HEK293 (cell line): ENCODE results near the gene LYVE1.

ENCODE experiments used
- CTCF ChIA-PET: fragments of 350-600 bp; formaldehyde crosslinking; extraction: SDS; loops from one replicate; lab custom pipeline; 2021; ENCODE audit warnings: antibody characterized with exemption; lab: Yijun Ruan, JAX
- POLR2A ChIA-PET: fragments of 300-600 bp; formaldehyde crosslinking; extraction: SDS; loops from one replicate; lab custom pipeline; 2020; ENCODE audit warnings: antibody characterized with exemption, inconsistent platforms; lab: Yijun Ruan, JAX
- H3K27ac ChIP-seq: fragments of 200-500 bp; sonication (Bioruptor generic); 2 replicates; pipeline ENCODE4 v1.5.1; 2014; ENCODE audit warnings: low read depth, low read length, control low read depth, inconsistent platforms; ENCODE audit errors: extremely low read depth
- H3K36me3 ChIP-seq, 2 experiments: fragments of 200-500 bp in 1 of 2; sonication (Bioruptor generic) in 1 of 2; 1 replicate in 1 of 2; 2 replicates in 1 of 2; pipeline ENCODE4 v1.5.1; 2014 to 2017; ENCODE audit warnings: inconsistent platforms in 2 of 2, low read length in 2 of 2; ENCODE audit not compliant: control insufficient read depth in 2 of 2, insufficient read depth in 1 of 2
- H3K4me1 ChIP-seq: fragments of 200-500 bp; sonication (Bioruptor generic); 2 replicates; pipeline ENCODE4 v1.5.1; 2014; ENCODE audit warnings: mild to moderate bottlenecking, low read length, inconsistent platforms; ENCODE audit not compliant: control insufficient read depth, insufficient read depth
- H3K4me3 ChIP-seq: 2 replicates; pipeline ENCODE4 v1.5.1; 2011; ENCODE audit warnings: low read depth, mild to moderate bottlenecking, control low read depth, low read length, moderate library complexity
- H3K9me3 ChIP-seq: fragments of 200-500 bp; sonication (Bioruptor generic); 2 replicates; pipeline ENCODE4 v1.5.1; 2014; ENCODE audit warnings: low read depth, low read length, inconsistent platforms; ENCODE audit not compliant: control insufficient read depth, insufficient read depth
- FEZF1 ChIP-seq: fragments of 450-650 bp; formaldehyde crosslinking; IDR thresholded peaks from 2 replicates; pipeline ENCODE4 v1.5.1; 2016; ENCODE audit warnings: missing biosample characterization, missing genetic modification characterization
- MEIS1 ChIP-seq: sonication (generic); formaldehyde crosslinking; IDR thresholded peaks from 2 replicates; pipeline ENCODE4 v1.8.1; 2022; ENCODE audit warnings: missing genetic modification reagents, mild to moderate bottlenecking, borderline replicate concordance
- YY2 ChIP-seq: fragments of 450-650 bp; formaldehyde crosslinking; IDR thresholded peaks from 2 replicates; pipeline ENCODE4 v1.5.1; 2016; ENCODE audit warnings: missing biosample characterization, missing genetic modification characterization
- ZFP69B ChIP-seq: fragments of 450-650 bp; formaldehyde crosslinking; IDR thresholded peaks from 2 replicates; pipeline ENCODE4 v1.5.1; 2016; ENCODE audit warnings: missing biosample characterization, missing genetic modification characterization
- ZNF132 ChIP-seq: fragments of 450-650 bp; formaldehyde crosslinking; IDR thresholded peaks from 2 replicates; pipeline ENCODE4 v1.5.1; 2017; ENCODE audit warnings: missing biosample characterization, missing genetic modification characterization, borderline replicate concordance
- ZNF133 ChIP-seq: fragments of 450-650 bp; formaldehyde crosslinking; IDR thresholded peaks from 2 replicates; pipeline ENCODE4 v1.5.1; 2016; ENCODE audit warnings: missing biosample characterization, missing genetic modification characterization
- ZNF19 ChIP-seq: fragments of 450-650 bp; formaldehyde crosslinking; IDR thresholded peaks from 2 replicates; pipeline ENCODE4; 2016; ENCODE audit warnings: missing biosample characterization, missing genetic modification characterization, low read depth
- ZNF202 ChIP-seq: fragments of 450-650 bp; formaldehyde crosslinking; IDR thresholded peaks from 2 replicates; pipeline ENCODE4 v1.5.1; 2016; ENCODE audit warnings: missing biosample characterization, missing genetic modification characterization, borderline replicate concordance
- ZNF223 ChIP-seq: fragments of 450-650 bp; formaldehyde crosslinking; IDR thresholded peaks from 2 replicates; pipeline ENCODE4 v1.5.1; 2016; ENCODE audit warnings: missing biosample characterization, missing genetic modification characterization
- ZNF274 ChIP-seq, 2 experiments: fragments of 200-500 bp in 1 of 2; fragments of 450-650 bp in 1 of 2; sonication (Bioruptor generic) in 1 of 2; formaldehyde crosslinking in 1 of 2; IDR thresholded peaks; 2 replicates each; pipeline versions ENCODE4 v1.5.1 to v1.6.1; 2014 to 2016; ENCODE audit warnings: borderline replicate concordance in 1 of 2, inconsistent platforms in 1 of 2, low read length in 1 of 2, missing biosample characterization in 1 of 2, missing genetic modification characterization in 1 of 2
- ZNF558 ChIP-seq: fragments of 450-650 bp; formaldehyde crosslinking; IDR thresholded peaks from 2 replicates; pipeline ENCODE4 v1.5.1; 2016; ENCODE audit warnings: missing biosample characterization, missing genetic modification characterization
- ZNF561 ChIP-seq: fragments of 450-650 bp; IDR thresholded peaks from 2 replicates; pipeline ENCODE4 v1.5.1; 2018; ENCODE audit warnings: missing biosample characterization, missing genetic modification characterization, borderline replicate concordance
- ZNF785 ChIP-seq: fragments of 450-650 bp; formaldehyde crosslinking; IDR thresholded peaks from 2 replicates; pipeline ENCODE4 v1.5.1; 2016; ENCODE audit warnings: missing biosample characterization, missing genetic modification characterization
- ZNF830 ChIP-seq: fragments of 450-650 bp; IDR thresholded peaks from 2 replicates; pipeline ENCODE4 v1.5.0; 2018; ENCODE audit warnings: missing biosample characterization, missing genetic modification characterization, low read depth, mild to moderate bottlenecking, moderate library complexity
- TF ChIP-seq, protein P1 (sequence below): fragments of 450-650 bp; formaldehyde crosslinking; IDR thresholded peaks from 2 replicates; pipeline ENCODE4 v1.5.1; 2016; ENCODE audit warnings: missing biosample characterization, missing genetic modification characterization
- TF ChIP-seq, protein P2 (sequence below): fragments of 450-650 bp; formaldehyde crosslinking; IDR thresholded peaks from 2 replicates; pipeline ENCODE4 v1.5.1; 2016; ENCODE audit warnings: missing biosample characterization, missing genetic modification characterization, low read depth
- TF ChIP-seq, protein P3 (sequence below): fragments of 450-650 bp; formaldehyde crosslinking; IDR thresholded peaks from 2 replicates; pipeline ENCODE4 v1.5.1; 2016; ENCODE audit warnings: missing biosample characterization, missing genetic modification characterization
- TF ChIP-seq, protein P4 (sequence below): fragments of 450-650 bp; formaldehyde crosslinking; IDR thresholded peaks from 2 replicates; pipeline ENCODE4 v1.5.1; 2016; ENCODE audit warnings: missing biosample characterization, missing genetic modification characterization
- TF ChIP-seq, protein P5 (sequence below): fragments of 450-650 bp; formaldehyde crosslinking; IDR thresholded peaks from 2 replicates; pipeline ENCODE4 v1.5.1; 2016; ENCODE audit warnings: missing biosample characterization, missing genetic modification characterization

LYVE1 gene

DNA sequence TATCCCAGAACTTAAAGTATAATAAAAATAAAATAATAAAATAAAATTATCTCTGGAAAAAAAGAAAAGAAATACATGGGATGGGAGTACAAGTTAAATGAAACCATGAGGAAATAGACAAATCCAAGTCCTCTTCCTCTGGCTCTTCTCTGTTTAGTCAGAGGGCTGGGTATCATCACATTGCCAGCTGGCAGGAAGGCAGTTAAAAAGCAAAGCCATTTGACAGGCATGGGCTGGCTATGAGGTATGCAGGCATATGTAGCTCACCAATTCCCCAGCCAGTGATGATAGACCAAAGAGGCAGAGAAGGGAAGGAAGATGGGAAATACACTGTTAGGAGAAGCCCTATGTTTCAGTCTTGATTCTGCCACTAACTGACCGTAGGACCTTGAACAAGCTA lies 6.5 kb downstream of the LYVE1 start:
- no peak overlapping the region for H3K4me3 ChIP-seq
- no peaks in the 10 kb centered on the region for H3K9me3 ChIP-seq
- H3K36me3 ChIP-seq = no peaks in the 10 kb centered on the region
- TF ChIP-seq ZNF274 (IDR thresholded peaks at IDR 0.05; ENCODE audit: low read length) (no peak), ZNF274 (tag by site-specific recombination; IDR thresholded peaks at IDR 0.05; ENCODE audit: borderline replicate concordance) (no peak), ZNF558 (tag by site-specific recombination) (no peak), ZNF19 (tag by site-specific recombination) (no peak), FEZF1 (no peak)
- TF ChIP-seq, protein P1, sequence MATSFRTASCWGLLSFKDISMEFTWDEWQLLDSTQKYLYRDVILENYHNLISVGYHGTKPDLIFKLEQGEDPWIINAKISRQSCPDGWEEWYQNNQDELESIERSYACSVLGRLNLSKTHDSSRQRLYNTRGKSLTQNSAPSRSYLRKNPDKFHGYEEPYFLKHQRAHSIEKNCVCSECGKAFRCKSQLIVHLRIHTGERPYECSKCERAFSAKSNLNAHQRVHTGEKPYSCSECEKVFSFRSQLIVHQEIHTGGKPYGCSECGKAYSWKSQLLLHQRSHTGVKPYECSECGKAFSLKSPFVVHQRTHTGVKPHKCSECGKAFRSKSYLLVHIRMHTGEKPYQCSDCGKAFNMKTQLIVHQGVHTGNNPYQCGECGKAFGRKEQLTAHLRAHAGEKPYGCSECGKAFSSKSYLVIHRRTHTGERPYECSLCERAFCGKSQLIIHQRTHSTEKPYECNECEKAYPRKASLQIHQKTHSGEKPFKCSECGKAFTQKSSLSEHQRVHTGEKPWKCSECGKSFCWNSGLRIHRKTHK (tag by site-specific recombination) = no peak
- TF ChIP-seq, protein P2, sequence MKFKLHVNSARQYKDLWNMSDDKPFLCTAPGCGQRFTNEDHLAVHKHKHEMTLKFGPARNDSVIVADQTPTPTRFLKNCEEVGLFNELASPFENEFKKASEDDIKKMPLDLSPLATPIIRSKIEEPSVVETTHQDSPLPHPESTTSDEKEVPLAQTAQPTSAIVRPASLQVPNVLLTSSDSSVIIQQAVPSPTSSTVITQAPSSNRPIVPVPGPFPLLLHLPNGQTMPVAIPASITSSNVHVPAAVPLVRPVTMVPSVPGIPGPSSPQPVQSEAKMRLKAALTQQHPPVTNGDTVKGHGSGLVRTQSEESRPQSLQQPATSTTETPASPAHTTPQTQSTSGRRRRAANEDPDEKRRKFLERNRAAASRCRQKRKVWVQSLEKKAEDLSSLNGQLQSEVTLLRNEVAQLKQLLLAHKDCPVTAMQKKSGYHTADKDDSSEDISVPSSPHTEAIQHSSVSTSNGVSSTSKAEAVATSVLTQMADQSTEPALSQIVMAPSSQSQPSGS (tag by site-specific recombination) = no peak
- TF ChIP-seq, protein P3, sequence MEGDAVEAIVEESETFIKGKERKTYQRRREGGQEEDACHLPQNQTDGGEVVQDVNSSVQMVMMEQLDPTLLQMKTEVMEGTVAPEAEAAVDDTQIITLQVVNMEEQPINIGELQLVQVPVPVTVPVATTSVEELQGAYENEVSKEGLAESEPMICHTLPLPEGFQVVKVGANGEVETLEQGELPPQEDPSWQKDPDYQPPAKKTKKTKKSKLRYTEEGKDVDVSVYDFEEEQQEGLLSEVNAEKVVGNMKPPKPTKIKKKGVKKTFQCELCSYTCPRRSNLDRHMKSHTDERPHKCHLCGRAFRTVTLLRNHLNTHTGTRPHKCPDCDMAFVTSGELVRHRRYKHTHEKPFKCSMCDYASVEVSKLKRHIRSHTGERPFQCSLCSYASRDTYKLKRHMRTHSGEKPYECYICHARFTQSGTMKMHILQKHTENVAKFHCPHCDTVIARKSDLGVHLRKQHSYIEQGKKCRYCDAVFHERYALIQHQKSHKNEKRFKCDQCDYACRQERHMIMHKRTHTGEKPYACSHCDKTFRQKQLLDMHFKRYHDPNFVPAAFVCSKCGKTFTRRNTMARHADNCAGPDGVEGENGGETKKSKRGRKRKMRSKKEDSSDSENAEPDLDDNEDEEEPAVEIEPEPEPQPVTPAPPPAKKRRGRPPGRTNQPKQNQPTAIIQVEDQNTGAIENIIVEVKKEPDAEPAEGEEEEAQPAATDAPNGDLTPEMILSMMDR = no peak
- POLR2A ChIA-PET = no interaction called here
- H3K4me1 ChIP-seq = no peaks in the 10 kb centered on the region
- CTCF ChIA-PET = interaction anchor here (0.7 kb wide), 1 partner anchor 69 kb away, joined by 3 read pairs; no protein-coding TSS in a partner anchor
- H3K27ac ChIP-seq = no peak overlapping the region

DNA sequence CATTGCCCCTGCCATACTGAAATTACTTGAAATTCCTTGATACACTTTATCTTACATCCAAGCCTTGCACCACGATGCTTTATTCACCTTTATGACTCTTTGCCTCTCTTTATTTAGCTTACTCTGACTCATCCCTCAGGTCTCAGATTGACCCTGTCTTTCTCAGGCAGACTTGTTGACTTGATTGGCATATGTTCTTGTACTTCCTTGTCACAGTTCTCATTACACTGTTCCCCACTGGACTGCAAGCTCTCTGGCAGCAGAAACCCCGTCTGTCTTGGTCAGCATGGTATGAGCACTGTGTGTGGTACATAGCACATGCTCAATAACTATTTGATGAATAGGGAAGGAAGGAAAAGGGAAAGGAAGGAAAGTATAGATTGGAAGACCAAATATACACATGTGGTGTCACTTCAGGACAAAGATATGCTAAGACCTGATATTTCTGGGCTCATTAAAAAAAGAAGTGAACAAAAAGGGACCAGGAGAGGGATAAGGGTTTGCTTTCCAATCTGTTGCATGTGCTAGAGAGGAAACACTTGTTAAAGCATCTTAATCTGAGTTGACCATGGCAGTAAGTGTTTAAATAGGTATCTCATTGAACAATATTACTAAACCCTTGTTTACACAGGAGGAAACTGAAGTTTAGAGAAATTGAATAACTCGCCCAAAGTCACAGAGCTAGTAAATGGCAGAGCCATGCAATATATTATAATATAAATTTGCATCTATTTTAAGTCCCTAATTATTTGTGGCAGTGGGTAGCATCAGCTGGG lies 7.2 kb downstream of the LYVE1 start:
- CTCF ChIA-PET = interaction anchor here (0.7 to 1.2 kb wide), 2 partner anchors 19 to 70 kb away, joined by 3 to 4 read pairs; no protein-coding TSS in a partner anchor
- no peaks in the 10 kb centered on the region for H3K4me1 ChIP-seq
- H3K36me3 ChIP-seq = no peaks in the 10 kb centered on the region
- H3K4me3 ChIP-seq = no peak overlapping the region
- H3K27ac ChIP-seq = no peak overlapping the region
- POLR2A ChIA-PET = interaction anchor here (0.7 kb wide), 1 partner anchor 67 kb away, joined by 10 read pairs; no protein-coding TSS in a partner anchor
- H3K9me3 ChIP-seq = no peaks in the 10 kb centered on the region
- TF ChIP-seq YY2 (tag by site-specific recombination) = no peak
- no peak for TF ChIP-seq ZNF785 (tag by site-specific recombination)
- TF ChIP-seq, protein P2 (tag by site-specific recombination) = no peak
- TF ChIP-seq ZNF830 = no peak
- no peak for TF ChIP-seq ZFP69B (tag by site-specific recombination)
- TF ChIP-seq ZNF223 = no peak
- no peak for TF ChIP-seq ZNF561 (tag by site-specific recombination)

DNA sequence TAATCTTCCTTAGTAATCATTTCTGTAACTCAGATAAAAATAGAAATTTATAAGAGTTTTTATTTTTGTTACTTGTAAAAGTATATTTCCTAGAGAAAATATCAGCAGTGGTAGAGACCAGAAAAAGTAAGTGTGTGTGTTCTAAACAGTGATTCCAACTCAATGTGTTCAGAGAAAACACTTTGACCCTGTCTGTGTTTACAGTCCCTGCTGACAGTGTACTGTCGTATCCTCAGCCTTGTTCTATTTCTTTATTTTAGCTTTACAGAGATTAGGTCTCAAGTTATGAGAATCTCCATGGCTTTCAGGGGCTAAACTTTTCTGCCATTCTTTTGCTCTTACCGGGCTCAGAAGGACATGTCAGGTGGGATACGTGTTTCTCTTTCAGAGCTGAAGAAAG lies 10.2 kb downstream of the LYVE1 start:
- ChIA-PET CTCF (no interaction called here), POLR2A (no interaction called here)
- Histone ChIP-seq H3K4me1 (no peaks in the 10 kb centered on the region), H3K4me3 (no peak overlapping the region), H3K9me3 (no peaks in the 10 kb centered on the region), H3K36me3 (no peaks in the 10 kb centered on the region), H3K27ac (no peak overlapping the region)
- TF ChIP-seq, protein P4, sequence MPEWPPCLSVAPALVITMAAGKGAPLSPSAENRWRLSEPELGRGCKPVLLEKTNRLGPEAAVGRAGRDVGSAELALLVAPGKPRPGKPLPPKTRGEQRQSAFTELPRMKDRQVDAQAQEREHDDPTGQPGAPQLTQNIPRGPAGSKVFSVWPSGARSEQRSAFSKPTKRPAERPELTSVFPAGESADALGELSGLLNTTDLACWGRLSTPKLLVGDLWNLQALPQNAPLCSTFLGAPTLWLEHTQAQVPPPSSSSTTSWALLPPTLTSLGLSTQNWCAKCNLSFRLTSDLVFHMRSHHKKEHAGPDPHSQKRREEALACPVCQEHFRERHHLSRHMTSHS (tag by site-specific recombination) = no peak
- TF ChIP-seq ZNF132 (tag by site-specific recombination) (no peak), MEIS1 (CRISPR knock-in tag) (no peak), ZNF202 (tag by site-specific recombination) (no peak), ZNF133 (tag by site-specific recombination) (no peak)
- TF ChIP-seq, protein P5, sequence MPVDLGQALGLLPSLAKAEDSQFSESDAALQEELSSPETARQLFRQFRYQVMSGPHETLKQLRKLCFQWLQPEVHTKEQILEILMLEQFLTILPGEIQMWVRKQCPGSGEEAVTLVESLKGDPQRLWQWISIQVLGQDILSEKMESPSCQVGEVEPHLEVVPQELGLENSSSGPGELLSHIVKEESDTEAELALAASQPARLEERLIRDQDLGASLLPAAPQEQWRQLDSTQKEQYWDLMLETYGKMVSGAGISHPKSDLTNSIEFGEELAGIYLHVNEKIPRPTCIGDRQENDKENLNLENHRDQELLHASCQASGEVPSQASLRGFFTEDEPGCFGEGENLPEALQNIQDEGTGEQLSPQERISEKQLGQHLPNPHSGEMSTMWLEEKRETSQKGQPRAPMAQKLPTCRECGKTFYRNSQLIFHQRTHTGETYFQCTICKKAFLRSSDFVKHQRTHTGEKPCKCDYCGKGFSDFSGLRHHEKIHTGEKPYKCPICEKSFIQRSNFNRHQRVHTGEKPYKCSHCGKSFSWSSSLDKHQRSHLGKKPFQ = no peak
